DLD1 (cell line): Measurements from ENCODE around the gene NIM1K.
"Not testable (repeated sequence)": the region's sequence is repeated elsewhere in the genome, so short reads cannot be mapped to it uniquely, and the experiment has no call there.

Experiments
- in situ Hi-C: cut with HindIII; loops from 2 replicates; pipeline ENCODE4 v1.10.0; 2017; ENCODE audit warnings: low sequenced_read_pairs

The NIM1K gene

GRCh38 chr5:43312076-43312661 is 120.1 kb downstream of the NIM1K start:
- in situ Hi-C loops = no loop called here

- in situ Hi-C loops = no loop called here
Measured at GRCh38 chr5:43312699-43313034, 120.6 kb downstream of the NIM1K start.

GRCh38 chr5:43313035-43313853 is 121.2 kb downstream of the NIM1K start, which contains the start of gene HMGCS1:
TSS of gene HMGCS1 (minus strand) at chr5:43313412. CDS start at chr5:43298965, 14,447 bp downstream.
- in situ Hi-C loops = no loop called here

GRCh38 chr5:43313854-43314457 is 121.9 kb downstream of the NIM1K start:
- in situ Hi-C loops = no loop called here

- in situ Hi-C loops = no loop called here
Measured at GRCh38 chr5:43314724-43315123, 122.7 kb downstream of the NIM1K start.

- in situ Hi-C loops = no loop called here
Measured at GRCh38 chr5:43315263-43315662, 123.2 kb downstream of the NIM1K start.

- in situ Hi-C loops = no loop called here
Measured at GRCh38 chr5:43315682-43316081, 123.7 kb downstream of the NIM1K start.

GRCh38 chr5:43316421-43316820 is 124.4 kb downstream of the NIM1K start:
- in situ Hi-C loops = no loop called here

- in situ Hi-C loops = no loop called here
Measured at GRCh38 chr5:43320846-43321245, 128.8 kb downstream of the NIM1K start.

GRCh38 chr5:43323488-43323887 is 131.5 kb downstream of the NIM1K start:
- in situ Hi-C loops = not testable (repeated sequence)

GRCh38 chr5:43325624-43326023 is 133.6 kb downstream of the NIM1K start:
- in situ Hi-C loops = not testable (repeated sequence)
